Measurements from ENCODE around the gene KDM4C. TPM values are rescaled to one million over a fixed set of nuclear protein-coding genes. Genes with fewer than 3 reads are reported as not detected.

The KDM4C gene
- total and polyA plus RNA-seq, 8 donors = 6.7 to 129 (median 79.9) TPM

DNA sequence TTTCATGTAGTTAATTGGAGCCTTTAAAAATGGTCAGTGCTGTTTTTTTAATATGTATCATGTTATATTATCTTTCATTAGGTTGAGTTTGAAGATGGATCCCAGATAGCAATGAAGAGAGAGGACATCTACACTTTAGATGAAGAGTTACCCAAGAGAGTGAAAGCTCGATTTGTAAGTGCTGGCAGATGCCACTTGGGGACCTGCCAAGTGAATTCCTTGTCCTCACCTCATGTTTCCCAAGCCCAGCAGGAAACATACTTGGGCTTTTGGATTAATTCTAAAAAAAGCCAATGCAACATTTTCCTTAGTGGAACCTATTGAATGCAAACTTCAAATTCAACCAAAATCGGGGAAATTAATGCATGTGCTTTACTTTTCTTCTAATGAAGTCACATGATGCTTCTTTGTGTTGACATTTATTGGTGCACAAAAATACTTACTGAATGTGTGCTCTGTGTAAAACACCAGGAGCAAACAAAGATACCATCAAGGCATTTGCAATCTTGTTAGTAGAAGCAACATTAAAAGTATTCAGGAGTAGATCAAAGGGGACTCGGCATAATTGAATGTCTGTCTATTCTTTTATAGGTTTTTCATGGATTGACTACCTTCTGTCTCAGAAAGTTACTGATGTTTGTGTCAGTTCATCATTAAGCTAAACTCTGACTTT, 412.1 kb downstream of the KDM4C start:
- no peaks in the 10 kb centered on the region for H3K9me3 ChIP-seq
- H3K27me3 ChIP-seq = no peaks in the 10 kb centered on the region
- H3K36me3 ChIP-seq = peaks cover 14 to 53% (median 43%) of the 10 kb centered on the region in 4 donors
- no peak overlapping the region for H3K4me3 ChIP-seq
- no peak overlapping the region for H3K27ac ChIP-seq
- DNase-seq = no peak
- intact Hi-C loops (cut with DNase I; ENCODE audit: low total_unique reads) = no loop called here
- 58 to 76% (median 69%) methylated on average over 3 of the region's 3 CpGs for WGBS, 5 donors
- TF ChIP-seq EP300 (IDR thresholded peaks at IDR 0.05) (no peak), POLR2AphosphoS5 (IDR thresholded peaks at IDR 0.05) (no peak), POLR2A (IDR thresholded peaks at IDR 0.05) (no peak)
- TF ChIP-seq, protein P1, sequence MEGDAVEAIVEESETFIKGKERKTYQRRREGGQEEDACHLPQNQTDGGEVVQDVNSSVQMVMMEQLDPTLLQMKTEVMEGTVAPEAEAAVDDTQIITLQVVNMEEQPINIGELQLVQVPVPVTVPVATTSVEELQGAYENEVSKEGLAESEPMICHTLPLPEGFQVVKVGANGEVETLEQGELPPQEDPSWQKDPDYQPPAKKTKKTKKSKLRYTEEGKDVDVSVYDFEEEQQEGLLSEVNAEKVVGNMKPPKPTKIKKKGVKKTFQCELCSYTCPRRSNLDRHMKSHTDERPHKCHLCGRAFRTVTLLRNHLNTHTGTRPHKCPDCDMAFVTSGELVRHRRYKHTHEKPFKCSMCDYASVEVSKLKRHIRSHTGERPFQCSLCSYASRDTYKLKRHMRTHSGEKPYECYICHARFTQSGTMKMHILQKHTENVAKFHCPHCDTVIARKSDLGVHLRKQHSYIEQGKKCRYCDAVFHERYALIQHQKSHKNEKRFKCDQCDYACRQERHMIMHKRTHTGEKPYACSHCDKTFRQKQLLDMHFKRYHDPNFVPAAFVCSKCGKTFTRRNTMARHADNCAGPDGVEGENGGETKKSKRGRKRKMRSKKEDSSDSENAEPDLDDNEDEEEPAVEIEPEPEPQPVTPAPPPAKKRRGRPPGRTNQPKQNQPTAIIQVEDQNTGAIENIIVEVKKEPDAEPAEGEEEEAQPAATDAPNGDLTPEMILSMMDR (IDR thresholded peaks at IDR 0.05) = no peak
- H3K4me1 ChIP-seq = peaks cover 0 to 18% (median 4%) of the 10 kb centered on the region in 4 donors

DNA sequence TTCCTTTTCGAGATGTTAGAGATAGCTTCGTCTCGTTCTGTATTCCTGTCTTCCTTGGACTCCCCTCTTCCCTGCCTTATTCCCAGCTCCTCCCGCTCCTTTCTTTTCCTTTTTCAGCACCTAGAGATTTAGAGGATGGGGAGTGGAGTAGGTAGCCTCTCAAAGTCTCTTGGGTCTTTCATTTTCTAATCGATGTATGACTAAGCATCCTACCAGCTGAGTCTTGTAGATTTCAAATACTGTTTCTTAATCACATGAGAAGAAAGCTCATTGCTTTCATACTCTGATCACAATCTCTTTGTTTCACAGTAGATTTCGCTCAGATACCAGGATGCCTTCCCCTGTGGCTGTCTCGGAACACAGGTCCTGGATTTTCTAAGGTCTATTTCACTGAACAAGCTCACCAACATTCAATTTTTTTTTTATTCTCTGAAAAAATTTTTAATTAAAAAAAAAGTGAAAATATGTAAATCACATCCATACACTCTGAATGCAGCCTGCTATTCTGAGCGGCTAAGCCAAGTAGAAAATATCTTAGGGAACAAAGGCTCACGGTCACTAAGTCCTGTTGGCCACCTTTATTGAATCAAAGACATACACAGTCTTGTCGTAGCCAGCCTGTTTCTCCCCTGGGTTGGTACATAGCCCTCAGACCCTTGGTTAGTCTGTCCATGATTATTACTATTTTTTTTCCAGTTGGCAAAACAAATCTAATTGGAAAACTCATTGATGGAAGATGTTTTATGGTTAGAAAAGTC, 413.8 kb downstream of the KDM4C start:
- intact Hi-C loops (cut with DNase I; ENCODE audit: low total_unique reads) = no loop called here
- Histone ChIP-seq H3K27me3 (no peaks in the 10 kb centered on the region), H3K9me3 (no peaks in the 10 kb centered on the region), H3K4me3 (no peak overlapping the region), H3K36me3 (peaks cover 9 to 54% (median 48%) of the 10 kb centered on the region in 4 donors), H3K27ac (no peak overlapping the region), H3K4me1 (peaks cover 0 to 18% (median 4%) of the 10 kb centered on the region in 4 donors)
- WGBS, 5 donors = 84 to 96% (median 94%) methylated on average over 10 of the region's 10 CpGs
- no peak for DNase-seq
- TF ChIP-seq, protein P1 (IDR thresholded peaks at IDR 0.05) = no peak
- TF ChIP-seq POLR2A (IDR thresholded peaks at IDR 0.05) = no peak
- no peak for TF ChIP-seq POLR2AphosphoS5 (IDR thresholded peaks at IDR 0.05)
- no peak for TF ChIP-seq EP300 (IDR thresholded peaks at IDR 0.05)

DNA sequence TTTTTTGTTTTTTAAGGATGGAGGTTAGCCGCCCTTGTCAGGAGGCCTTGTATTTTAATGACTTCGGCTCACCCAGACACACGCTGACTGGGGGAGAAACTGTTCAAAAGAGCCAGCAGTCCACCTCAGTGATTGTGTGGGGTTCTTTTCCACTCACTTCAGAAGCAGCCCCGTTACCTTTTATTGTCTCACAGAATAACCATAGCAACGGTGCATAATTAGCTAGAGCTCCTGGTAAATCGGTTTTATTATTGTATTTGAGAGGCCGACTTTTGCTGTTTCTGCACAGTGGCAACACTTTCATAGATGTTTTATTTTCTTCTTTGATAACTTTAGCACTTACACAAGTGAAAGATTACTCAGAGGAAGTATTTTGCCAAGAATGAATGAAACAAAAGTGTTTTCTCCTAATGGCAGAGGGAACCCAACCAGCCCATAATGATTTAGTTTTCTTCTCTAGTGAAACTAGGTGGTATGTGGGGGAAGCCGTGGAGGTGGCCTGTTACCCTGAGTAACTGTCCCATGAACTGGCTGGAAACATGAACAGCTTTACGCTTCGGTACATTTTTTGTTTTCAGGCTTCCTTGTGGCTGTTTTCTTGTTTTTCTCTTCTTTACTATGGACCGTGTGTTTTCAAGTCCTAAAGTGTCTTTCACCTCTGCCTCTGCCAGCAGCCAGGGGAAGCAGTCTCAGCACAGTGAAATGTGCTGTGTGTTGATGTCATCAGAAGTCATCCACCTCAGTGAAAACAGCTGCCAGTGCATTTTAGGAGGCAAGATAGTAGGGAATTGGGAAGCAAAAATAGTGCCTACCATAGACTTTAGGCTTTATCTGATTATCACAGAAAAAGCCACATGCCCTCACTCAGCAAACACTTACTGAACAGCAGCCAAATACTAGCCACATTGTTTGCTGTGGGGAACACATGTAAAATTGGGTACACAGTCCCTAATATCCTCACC, 414.7 kb downstream of the KDM4C start:
- Histone ChIP-seq H3K27me3 (no peaks in the 10 kb centered on the region), H3K9me3 (no peaks in the 10 kb centered on the region), H3K36me3 (peaks cover 9 to 62% (median 56%) of the 10 kb centered on the region in 4 donors), H3K4me1 (peaks cover 0 to 16% (median 4%) of the 10 kb centered on the region in 4 donors), H3K27ac (no peak overlapping the region), H3K4me3 (no peak overlapping the region)
- DNase-seq = no peak
- TF ChIP-seq EP300 (IDR thresholded peaks at IDR 0.05) (no peak), POLR2A (IDR thresholded peaks at IDR 0.05) (no peak), POLR2AphosphoS5 (IDR thresholded peaks at IDR 0.05) (no peak)
- TF ChIP-seq, protein P1 (IDR thresholded peaks at IDR 0.05) = no peak
- 88 to 92% (median 90%) methylated on average over 11 of the region's 11 CpGs for WGBS, 5 donors
- intact Hi-C loops (cut with DNase I; ENCODE audit: low total_unique reads) = no loop called here

DNA sequence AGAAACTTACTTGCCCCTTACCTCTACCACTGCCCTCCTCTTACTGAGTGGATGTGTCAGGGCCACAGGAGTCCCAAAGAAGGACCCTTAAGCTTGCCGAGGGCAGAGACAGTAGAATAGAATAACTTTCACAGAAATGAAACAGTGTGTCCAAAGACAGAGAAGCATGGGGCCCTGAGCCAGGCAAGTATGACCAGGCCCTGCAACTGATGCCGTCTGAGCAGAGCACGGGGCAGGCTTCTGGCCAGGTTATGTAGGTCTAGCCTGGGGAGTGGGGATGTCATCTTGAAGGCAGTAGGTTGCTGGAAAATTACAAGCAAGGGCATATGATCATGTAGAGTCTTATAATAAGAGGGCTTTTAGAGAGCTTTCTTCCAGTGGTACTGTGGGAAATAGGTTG, 415.4 kb downstream of the KDM4C start:
- H3K4me3 ChIP-seq = no peak overlapping the region
- intact Hi-C loops (cut with DNase I; ENCODE audit: low total_unique reads) = no loop called here
- WGBS, 5 donors = 73 to 89% (median 83%) methylated on average over 3 of the region's 3 CpGs
- no peaks in the 10 kb centered on the region for H3K27me3 ChIP-seq
- H3K9me3 ChIP-seq = no peaks in the 10 kb centered on the region
- no peak for DNase-seq
- peaks cover 9 to 69% (median 60%) of the 10 kb centered on the region in 4 donors for H3K36me3 ChIP-seq
- H3K4me1 ChIP-seq = peaks cover 0 to 11% (median 4%) of the 10 kb centered on the region in 4 donors
- TF ChIP-seq EP300 (IDR thresholded peaks at IDR 0.05) (no peak), POLR2A (IDR thresholded peaks at IDR 0.05) (no peak), POLR2AphosphoS5 (IDR thresholded peaks at IDR 0.05) (no peak)
- TF ChIP-seq, protein P1 (IDR thresholded peaks at IDR 0.05) = no peak
- H3K27ac ChIP-seq = peak overlapping the region in 1 of 5 donors; percentile 20
